LNCAP (cell line): ENCODE data around the gene ECD.

Source experiments
- CTCF ChIP-seq: fragments of 450-650 bp; IDR thresholded peaks from 2 replicates; pipeline ENCODE4 v1.5.1; 2017; ENCODE audit warnings: mild to moderate bottlenecking

The ECD gene

GRCh38 chr10:73113551-73113950, 54.3 kb downstream of the ECD start:
- no peak for TF ChIP-seq CTCF

GRCh38 chr10:73110345-73110849, 57.4 kb downstream of the ECD start, which contains the start of gene NUDT13:
Gene NUDT13 (plus strand): TSS chr10:73110455. CDS start chr10:73114366, 3,911 bp downstream.
- no peak for TF ChIP-seq CTCF

GRCh38 chr10:73106301-73106700, 61.5 kb downstream of the ECD start:
- TF ChIP-seq CTCF, result no peak

GRCh38 chr10:73099141-73099540, 68.7 kb downstream of the ECD start:
- TF ChIP-seq CTCF, result no peak

- no peak for TF ChIP-seq CTCF
Observed at GRCh38 chr10:73097305-73097670, 70.5 kb downstream of the ECD start.

GRCh38 chr10:73096449-73097304, 71.1 kb downstream of the ECD start, which contains the start of gene P4HA1:
Gene P4HA1 (minus strand): TSS chr10:73096866. CDS start chr10:73074883, 21,983 bp downstream.
- peak; percentile 78 for TF ChIP-seq CTCF

- TF ChIP-seq CTCF, result no peak
Observed at GRCh38 chr10:73096041-73096448, 71.8 kb downstream of the ECD start.
